Endothelial cell of umbilical vein (primary cell): ENCODE measurements around the gene CYFIP2. TPM values are rescaled to one million over a fixed set of nuclear protein-coding genes. Genes with fewer than 3 reads are reported as not detected.

Experiments
- BruUV-seq: library from RNA; stranded (reverse); fragments of 400-500 nt; replicated peaks from 2 replicates; lab custom pipeline; 2021; lab: Mats Ljungman, UMichigan
- CTCF ChIA-PET: fragments of 300-600, 350-600 bp; sonication (Branson Sonifier 250); formaldehyde crosslinking; loops from one replicate; lab custom pipeline; 2021; ENCODE audit warnings: antibody characterized with exemption, inconsistent platforms; lab: Charles Lee
- POLR2A ChIA-PET: fragments of 300-600, 350-600 bp; sonication (Branson Sonifier 250); formaldehyde crosslinking; loops from one replicate; lab custom pipeline; 2021; ENCODE audit warnings: antibody characterized with exemption, inconsistent platforms; lab: Charles Lee
- DNase-seq: peaks from one replicate; pipeline ENCODE4 v3.0.0-alpha.2; 2011; ENCODE audit warnings: low read depth, low spot score
- FAIRE-seq: peaks from 2 replicates; lab custom pipeline; 2011; peaks lifted over from hg19 to GRCh38; lab: Jason Lieb, UNC
- H2AFZ ChIP-seq: 2 replicates; pipeline ENCODE4 v1.6.0; 2012; ENCODE audit warnings: low read depth, low read length, control low read depth, inconsistent platforms
- H3K27ac ChIP-seq: 2 replicates; pipeline ENCODE4 v1.5.1; 2011; ENCODE audit warnings: low read depth, mild to moderate bottlenecking, control low read depth, low read length, moderate library complexity; ENCODE audit not compliant: insufficient read depth
- H3K27me3 ChIP-seq, 2 experiments: 2 replicates each; pipeline versions ENCODE4 v1.6.0 to v1.6.1; 2011; ENCODE audit warnings: low read length in 2 of 2, mixed read lengths in 1 of 2; ENCODE audit not compliant: control insufficient read depth in 2 of 2, insufficient read depth in 2 of 2
- H3K36me3 ChIP-seq, 2 experiments: 2 replicates in 1 of 2; 3 replicates in 1 of 2; pipeline ENCODE4 v1.5.1; 2011; ENCODE audit warnings: low read length in 2 of 2, mild to moderate bottlenecking in 1 of 2, moderate library complexity in 1 of 2; ENCODE audit not compliant: control insufficient read depth in 2 of 2, insufficient read depth in 2 of 2; ENCODE audit errors: extremely low read depth in 1 of 2
- H3K4me1 ChIP-seq: 3 replicates; pipeline ENCODE4 v1.5.1; 2011; ENCODE audit warnings: mild to moderate bottlenecking, low read length; ENCODE audit not compliant: control insufficient read depth, insufficient read depth; ENCODE audit errors: extremely low read depth
- H3K4me2 ChIP-seq: 2 replicates; pipeline ENCODE4 v1.6.1; 2011; ENCODE audit warnings: low read length, control low read depth, mixed read lengths; ENCODE audit not compliant: insufficient read depth
- H3K4me3 ChIP-seq, 3 experiments: fragments of 200-600 bp in 1 of 3; sonication (generic), shearing (Covaris generic) in 1 of 3; replicated peaks in 1 of 3; 2 replicates each; pipeline ENCODE4 v1.5.1; 2011 to 2016; ENCODE audit warnings: control low read depth in 3 of 3, low read length in 3 of 3, mild to moderate bottlenecking in 2 of 3, inconsistent platforms in 1 of 3, low read depth in 1 of 3, moderate library complexity in 1 of 3; ENCODE audit not compliant: insufficient read depth in 1 of 3
- H3K79me2 ChIP-seq: 2 replicates; pipeline ENCODE4 v1.6.0; 2012; ENCODE audit warnings: low read length, inconsistent platforms; ENCODE audit not compliant: control insufficient read depth, insufficient read depth
- H3K9ac ChIP-seq: replicated peaks from 2 replicates; pipeline ENCODE3; 2011; ENCODE audit warnings: low read length, control low read depth; ENCODE audit not compliant: insufficient read depth; ENCODE audit errors: extremely low read depth
- H3K9me1 ChIP-seq: replicated peaks from 3 replicates; pipeline ENCODE4 v1.6.0; 2011; ENCODE audit warnings: mild to moderate bottlenecking, low read length; ENCODE audit not compliant: control insufficient read depth, insufficient read depth; ENCODE audit errors: extremely low read depth
- H3K9me3 ChIP-seq: replicated peaks from 2 replicates; pipeline ENCODE4 v1.5.1; 2012; ENCODE audit warnings: low read length, inconsistent platforms; ENCODE audit not compliant: control insufficient read depth, insufficient read depth
- H4K20me1 ChIP-seq: replicated peaks from 2 replicates; pipeline ENCODE3; 2011; ENCODE audit warnings: mild to moderate bottlenecking, low read length; ENCODE audit not compliant: control insufficient read depth, insufficient read depth; ENCODE audit errors: extremely low read depth
- EZH2 ChIP-seq: IDR thresholded peaks from 2 replicates; pipeline ENCODE4 v1.6.1; 2012; ENCODE audit warnings: borderline replicate concordance, low read depth, mild to moderate bottlenecking, moderate library complexity, low read length, inconsistent platforms; ENCODE audit not compliant: severe bottlenecking
- FOS ChIP-seq: IDR thresholded peaks from 2 replicates; pipeline ENCODE4 v1.6.1; 2011; ENCODE audit warnings: mild to moderate bottlenecking, low read length, moderate library complexity, borderline replicate concordance; ENCODE audit not compliant: insufficient read depth
- GATA2 ChIP-seq: IDR thresholded peaks from 2 replicates; pipeline ENCODE4 v1.7.0; 2011; ENCODE audit warnings: low read depth, mild to moderate bottlenecking, moderate library complexity, mixed read lengths, low read length; ENCODE audit not compliant: insufficient read length, insufficient read depth
- JUN ChIP-seq: IDR thresholded peaks from 2 replicates; pipeline ENCODE4 v1.6.1; 2011; ENCODE audit warnings: borderline replicate concordance, low read depth; ENCODE audit not compliant: insufficient read length, insufficient read depth
- MAX ChIP-seq: IDR thresholded peaks from 2 replicates; pipeline ENCODE4 v1.6.1; 2011; ENCODE audit not compliant: insufficient read depth, insufficient read length
- MYC ChIP-seq: IDR thresholded peaks from one replicate; pipeline ENCODE4 v1.6.1; 2011; ENCODE audit warnings: mild to moderate bottlenecking, low read depth, low read length
- POLR2A ChIP-seq: IDR thresholded peaks from 2 replicates; pipeline ENCODE4 v1.6.1; 2012; ENCODE audit warnings: low read depth, mild to moderate bottlenecking, control low read depth, low read length
- POLR2AphosphoS5 ChIP-seq: IDR thresholded peaks from 2 replicates; pipeline ENCODE4 v1.6.1; 2012; ENCODE audit warnings: low read depth, mild to moderate bottlenecking, control low read depth, low read length, moderate library complexity; ENCODE audit not compliant: insufficient read depth
- dilution Hi-C: fragments of 300-500 bp; cut with MboI; formaldehyde crosslinking; loops from one replicate; pipeline ENCODE4 v1.15.0; 2019; ENCODE audit warnings: low sequenced_read_pairs; ENCODE audit not compliant: extremely low pct_ligation_motif_present
- intact Hi-C: fragments of 100-400 bp; cut with micrococcal nuclease; formaldehyde crosslinking; loops from one replicate; pipeline ENCODE4 v1.10.0; 2022
- polyA plus RNA-seq, 4 experiments: library from polyadenylated mRNA; depleted of rRNA in 3 of 4; stranded (reverse) in 3 of 4; unstranded in 1 of 4; fragments of >200 nt; gene quantifications; 2 replicates each; pipeline versions ENCODE4 v1.2.1 to v1.2.3, GENCODE V29; 2011 to 2012; ENCODE audit warnings: missing spikeins in 1 of 4
- total RNA-seq: library from RNA; stranded (reverse); gene quantifications from 2 replicates; pipeline ENCODE4 v1.2.3, GENCODE V29; 2021
- TF ChIP-seq, protein P1 (sequence below), 2 donors: IDR thresholded peaks; 1 replicate in 1 of 2; 2 replicates in 1 of 2; pipeline ENCODE4 v1.5.1; 2011; ENCODE audit warnings: low read length in 2 of 2, mild to moderate bottlenecking in 2 of 2, moderate library complexity in 2 of 2, control low read depth in 1 of 2, inconsistent platforms in 1 of 2, low read depth in 1 of 2; ENCODE audit not compliant: insufficient read depth in 1 of 2; ENCODE audit errors: extremely low read depth in 1 of 2

The CYFIP2 gene
- total and polyA plus RNA-seq, 2 donors (not counting 3 experiments of a cell fraction or from before 2014, with no cell fraction given) = 9.2 to 22.4 TPM

DNA sequence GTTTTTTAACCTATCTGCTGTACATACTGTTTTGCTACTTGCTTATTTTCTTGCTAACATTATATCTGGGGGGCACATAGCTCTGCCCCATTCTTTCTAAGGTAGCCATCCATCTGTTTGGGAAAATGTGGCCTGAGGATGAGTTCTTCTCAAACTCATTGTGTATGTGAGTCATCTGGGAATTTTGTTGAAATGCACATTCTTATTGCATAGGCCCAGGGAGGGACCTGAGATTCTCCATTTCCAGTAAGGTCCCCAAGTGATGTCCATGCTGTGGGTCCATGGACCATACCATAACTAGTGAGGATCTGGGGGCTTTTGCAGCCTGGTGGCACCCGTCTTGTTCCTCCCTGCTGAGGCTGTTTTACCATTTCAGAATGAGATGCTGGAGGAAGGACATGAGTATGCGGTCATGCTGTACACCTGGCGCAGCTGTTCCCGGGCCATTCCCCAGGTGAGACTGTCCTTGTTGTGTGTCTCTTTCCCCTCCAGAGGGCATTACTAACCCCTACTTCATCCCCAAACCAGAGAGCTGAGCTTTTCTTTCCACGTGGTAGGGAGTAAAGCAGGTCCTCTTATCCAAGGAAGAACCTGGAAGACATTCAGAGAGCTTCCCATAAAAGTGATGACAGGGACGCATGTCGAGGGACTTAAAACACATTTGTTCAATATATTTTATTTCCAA, 28.6 kb downstream of the CYFIP2 start:
- no peak for FAIRE-seq
- no peaks in the 10 kb centered on the region for H3K9me3 ChIP-seq
- H3K27ac ChIP-seq = no peak overlapping the region
- no peaks in the 10 kb centered on the region for H3K4me1 ChIP-seq
- CTCF ChIA-PET = no interaction called here
- H3K79me2 ChIP-seq = no peaks in the 10 kb centered on the region
- no TSS peak for BruUV-seq
- no peak for DNase-seq
- intact Hi-C loops = no loop called here
- H4K20me1 ChIP-seq = no peaks in the 10 kb centered on the region
- dilution Hi-C loops = no loop called here
- H3K4me3 ChIP-seq = no peak overlapping the region
- H3K9me1 ChIP-seq = no peaks in the 10 kb centered on the region
- no peaks in the 10 kb centered on the region for H3K27me3 ChIP-seq
- no peak overlapping the region for H2AFZ ChIP-seq
- H3K9ac ChIP-seq = no peak overlapping the region
- H3K4me2 ChIP-seq = no peak overlapping the region
- no peaks in the 10 kb centered on the region for H3K36me3 ChIP-seq
- TF ChIP-seq POLR2AphosphoS5 (no peak), MYC (no peak)
- POLR2A ChIA-PET = no interaction called here

GRCh38 chr5:157295247-157295646, 29.3 kb downstream of the CYFIP2 start:
- Histone ChIP-seq H3K27me3 (no peaks in the 10 kb centered on the region), H4K20me1 (no peaks in the 10 kb centered on the region), H3K4me2 (no peak overlapping the region), H3K9me1 (no peaks in the 10 kb centered on the region), H2AFZ (no peak overlapping the region), H3K9ac (no peak overlapping the region), H3K36me3 (no peaks in the 10 kb centered on the region), H3K27ac (no peak overlapping the region), H3K9me3 (no peaks in the 10 kb centered on the region), H3K4me1 (no peaks in the 10 kb centered on the region), H3K79me2 (no peaks in the 10 kb centered on the region), H3K4me3 (no peak overlapping the region)
- dilution Hi-C loops (no loop called here), intact Hi-C loops (no loop called here)
- no TSS peak for BruUV-seq
- no peak for FAIRE-seq
- ChIA-PET CTCF (no interaction called here), POLR2A (no interaction called here)
- DNase-seq = no peak
- TF ChIP-seq POLR2A (no peak), GATA2 (no peak), MYC (no peak), POLR2AphosphoS5 (no peak), FOS (no peak), MAX (no peak), JUN (no peak), EZH2 (no peak)
- TF ChIP-seq, protein P1, sequence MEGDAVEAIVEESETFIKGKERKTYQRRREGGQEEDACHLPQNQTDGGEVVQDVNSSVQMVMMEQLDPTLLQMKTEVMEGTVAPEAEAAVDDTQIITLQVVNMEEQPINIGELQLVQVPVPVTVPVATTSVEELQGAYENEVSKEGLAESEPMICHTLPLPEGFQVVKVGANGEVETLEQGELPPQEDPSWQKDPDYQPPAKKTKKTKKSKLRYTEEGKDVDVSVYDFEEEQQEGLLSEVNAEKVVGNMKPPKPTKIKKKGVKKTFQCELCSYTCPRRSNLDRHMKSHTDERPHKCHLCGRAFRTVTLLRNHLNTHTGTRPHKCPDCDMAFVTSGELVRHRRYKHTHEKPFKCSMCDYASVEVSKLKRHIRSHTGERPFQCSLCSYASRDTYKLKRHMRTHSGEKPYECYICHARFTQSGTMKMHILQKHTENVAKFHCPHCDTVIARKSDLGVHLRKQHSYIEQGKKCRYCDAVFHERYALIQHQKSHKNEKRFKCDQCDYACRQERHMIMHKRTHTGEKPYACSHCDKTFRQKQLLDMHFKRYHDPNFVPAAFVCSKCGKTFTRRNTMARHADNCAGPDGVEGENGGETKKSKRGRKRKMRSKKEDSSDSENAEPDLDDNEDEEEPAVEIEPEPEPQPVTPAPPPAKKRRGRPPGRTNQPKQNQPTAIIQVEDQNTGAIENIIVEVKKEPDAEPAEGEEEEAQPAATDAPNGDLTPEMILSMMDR (IDR thresholded peaks at IDR 0.05; ENCODE audit: extremely low read depth in 1 of 2, insufficient read depth in 1 of 2, low read depth in 1 of 2, low read length in 2 of 2) = no peak
